HepG2 (cell line): ENCODE data around the gene MTHFD1L. TPM values are rescaled to one million over a fixed set of nuclear protein-coding genes. Genes with fewer than 3 reads are reported as not detected.

Experiments
- ARID2 ChIP-seq: sonication (generic); formaldehyde crosslinking; IDR thresholded peaks from 2 replicates; pipeline ENCODE4 v1.8.1; 2022; ENCODE audit warnings: mild to moderate bottlenecking, missing genetic modification reagents, borderline replicate concordance
- CBX2 ChIP-seq, 2 experiments: fragments of 200-600 bp in 1 of 2; sonication (generic); formaldehyde crosslinking in 1 of 2; IDR thresholded peaks; 2 replicates each; pipeline versions ENCODE4 v1.7.0 to v1.8.1; 2018 to 2022; ENCODE audit warnings: low read depth in 2 of 2, low read length in 1 of 2, mild to moderate bottlenecking in 1 of 2, missing genetic modification reagents in 1 of 2
- CENPX ChIP-seq: sonication (generic); formaldehyde crosslinking; IDR thresholded peaks from 2 replicates; pipeline ENCODE4 v1.9.0; 2021; ENCODE audit warnings: mild to moderate bottlenecking, missing genetic modification reagents, moderate library complexity
- CSRNP1 ChIP-seq: sonication (generic); formaldehyde crosslinking; IDR thresholded peaks from 2 replicates; pipeline ENCODE4 v1.8.1; 2023; ENCODE audit warnings: mild to moderate bottlenecking, missing genetic modification reagents
- DR1 ChIP-seq: sonication (generic); formaldehyde crosslinking; IDR thresholded peaks from 2 replicates; pipeline ENCODE4 v1.8.0; 2021; ENCODE audit warnings: mild to moderate bottlenecking, missing genetic modification reagents, inconsistent platforms
- ETS1 ChIP-seq: sonication (generic); formaldehyde crosslinking; IDR thresholded peaks from 2 replicates; pipeline ENCODE4 v1.4.0; 2020; ENCODE audit warnings: missing genetic modification reagents
- ETV5 ChIP-seq: IDR thresholded peaks from 2 replicates; pipeline ENCODE4 v1.6.1; 2018; ENCODE audit warnings: missing biosample characterization, missing genetic modification reagents, inconsistent platforms, borderline replicate concordance
- HNF4G ChIP-seq, 2 experiments: sonication (generic) in 1 of 2; formaldehyde crosslinking in 1 of 2; IDR thresholded peaks; 2 replicates each; pipeline versions ENCODE4 v1.4.0 to v1.6.1; 2011 to 2020; ENCODE audit warnings: borderline replicate concordance in 2 of 2, low read depth in 2 of 2, mild to moderate bottlenecking in 2 of 2, low read length in 1 of 2, missing genetic modification reagents in 1 of 2, moderate library complexity in 1 of 2
- KDM5A ChIP-seq: fragments of 200-600 bp; sonication (generic); IDR thresholded peaks from 2 replicates; pipeline ENCODE4 v1.7.0; 2018; ENCODE audit warnings: antibody characterized with exemption, mild to moderate bottlenecking, low read length, borderline replicate concordance
- MXI1 ChIP-seq: IDR thresholded peaks from 3 replicates; pipeline ENCODE4 v1.6.1; 2012; ENCODE audit warnings: low read depth, low read length, inconsistent platforms, borderline replicate concordance
- NCOA1 ChIP-seq: sonication (generic); formaldehyde crosslinking; IDR thresholded peaks from 2 replicates; pipeline ENCODE4 v1.9.0; 2021; ENCODE audit warnings: missing genetic modification reagents
- PAX8 ChIP-seq: sonication (generic); formaldehyde crosslinking; IDR thresholded peaks from 2 replicates; pipeline ENCODE4 v1.8.0; 2022; ENCODE audit warnings: mild to moderate bottlenecking, missing genetic modification reagents, borderline replicate concordance
- PRDM4 ChIP-seq: sonication (generic); formaldehyde crosslinking; IDR thresholded peaks from 2 replicates; pipeline ENCODE4 v1.9.0; 2021; ENCODE audit warnings: missing genetic modification reagents, borderline replicate concordance
- PREB ChIP-seq: sonication (generic); formaldehyde crosslinking; IDR thresholded peaks from 2 replicates; pipeline ENCODE4 v1.4.0; 2020; ENCODE audit warnings: missing genetic modification reagents
- USF2 ChIP-seq, 2 experiments: sonication (generic) in 1 of 2; formaldehyde crosslinking in 1 of 2; IDR thresholded peaks; 2 replicates each; pipeline versions ENCODE4 v1.5.1 to v1.6.1; 2011 to 2020; ENCODE audit warnings: borderline replicate concordance in 1 of 2, low read depth in 1 of 2, low read length in 1 of 2, mild to moderate bottlenecking in 1 of 2, missing genetic modification reagents in 1 of 2, moderate library complexity in 1 of 2
- ZNF33B ChIP-seq: sonication (generic); formaldehyde crosslinking; IDR thresholded peaks from 2 replicates; pipeline ENCODE4 v1.5.1; 2020; ENCODE audit warnings: mild to moderate bottlenecking, missing genetic modification reagents
- ZNF354B ChIP-seq: sonication (generic); formaldehyde crosslinking; IDR thresholded peaks from 2 replicates; pipeline ENCODE4 v1.8.0; 2022; ENCODE audit warnings: mild to moderate bottlenecking, missing genetic modification reagents
- ZNF367 ChIP-seq: sonication (generic); formaldehyde crosslinking; IDR thresholded peaks from 2 replicates; pipeline ENCODE4 v1.4.0; 2020; ENCODE audit warnings: missing genetic modification reagents, borderline replicate concordance
- ZNF605 ChIP-seq: sonication (generic); formaldehyde crosslinking; IDR thresholded peaks from 2 replicates; pipeline ENCODE4 v1.8.0; 2022; ENCODE audit warnings: mild to moderate bottlenecking, missing genetic modification reagents
- ZNF616 ChIP-seq: sonication (generic); formaldehyde crosslinking; IDR thresholded peaks from 2 replicates; pipeline ENCODE4 v1.5.0; 2020; ENCODE audit warnings: low read depth, mild to moderate bottlenecking, missing genetic modification reagents
- polyA plus RNA-seq, 8 experiments: library from polyadenylated mRNA; depleted of rRNA in 3 of 8; stranded (reverse) in 7 of 8; unstranded in 1 of 8; fragments of >200 nt; fragmentation: Illumina TruSeq in 4 of 8; extraction: Trizol in 4 of 8; gene quantifications; 2 replicates each; pipeline versions ENCODE4 v1.2.1 to v1.2.3, GENCODE V29; 2011 to 2016; ENCODE audit warnings: low read depth in 4 of 8, missing spikeins in 1 of 8, mixed read lengths in 1 of 8; ENCODE audit not compliant: insufficient read depth in 1 of 8
- total RNA-seq, 5 experiments: library from RNA; depleted of rRNA; stranded (reverse); fragments of >200 nt; fragmentation: Illumina TruSeq; extraction: Trizol; gene quantifications; 2 replicates each; pipeline ENCODE4 v1.2.3, GENCODE V29; 2016; ENCODE audit warnings: low read depth in 1 of 5

MTHFD1L gene
- total and polyA plus RNA-seq, 2 of the 13 experiments (the other 11 are each of a cell fraction or from before 2014, with no cell fraction given), result 24.0 to 39.6 TPM

- TF ChIP-seq ETS1 (CRISPR knock-in tag) (no peak), CBX2 (IDR thresholded peaks at IDR 0.05; ENCODE audit: low read depth, low read length) (no peak), CBX2 (CRISPR knock-in tag; IDR thresholded peaks at IDR 0.05; ENCODE audit: low read depth) (no peak), PRDM4 (CRISPR knock-in tag) (no peak), KDM5A (no peak; the same call in 1 of the 2 replicates), CSRNP1 (CRISPR knock-in tag) (no peak), MXI1 (no peak), ZNF367 (CRISPR knock-in tag) (no peak), PREB (CRISPR knock-in tag) (no peak), DR1 (no peak), CENPX (CRISPR knock-in tag) (no peak), HNF4G (IDR thresholded peaks at IDR 0.05; ENCODE audit: borderline replicate concordance, low read depth, low read length) (peak; percentile 24; the same call in 1 of the 2 replicates), HNF4G (CRISPR knock-in tag; IDR thresholded peaks at IDR 0.05; ENCODE audit: borderline replicate concordance, low read depth) (peak; percentile 42; the same call in 1 of the 2 replicates), PAX8 (no peak), NCOA1 (CRISPR knock-in tag) (no peak), ZNF33B (CRISPR knock-in tag) (no peak), USF2 (IDR thresholded peaks at IDR 0.05; ENCODE audit: low read depth, low read length) (no peak), USF2 (CRISPR knock-in tag; IDR thresholded peaks at IDR 0.05; ENCODE audit: borderline replicate concordance) (no peak), ZNF616 (no peak), ETV5 (CRISPR knock-in tag) (peak; percentile 22; the same call in 1 of the 2 replicates), ZNF354B (CRISPR knock-in tag) (peak; percentile 51; the same call in 1 of the 2 replicates), ARID2 (0 out of 2 replicates have a peak, but pooled peaks have one; percentile 47), ZNF605 (peak; percentile 51; the same call in 1 of the 2 replicates)
These were observed 230.7 kb downstream of the MTHFD1L start (continued) for GRCh38 chr6:151096255-151096612.
